ENCODE measurements around the gene AMZ1. TPM values are rescaled to one million over a fixed set of nuclear protein-coding genes. Genes with fewer than 3 reads are reported as not detected.

The AMZ1 gene
- total RNA-seq, 1 experiment from 2014 or later = 0.85 TPM

GRCh38 chr7:2689343-2689847, 1.4 kb downstream of the AMZ1 start (continued):
- TF ChIP-seq, protein P1, sequence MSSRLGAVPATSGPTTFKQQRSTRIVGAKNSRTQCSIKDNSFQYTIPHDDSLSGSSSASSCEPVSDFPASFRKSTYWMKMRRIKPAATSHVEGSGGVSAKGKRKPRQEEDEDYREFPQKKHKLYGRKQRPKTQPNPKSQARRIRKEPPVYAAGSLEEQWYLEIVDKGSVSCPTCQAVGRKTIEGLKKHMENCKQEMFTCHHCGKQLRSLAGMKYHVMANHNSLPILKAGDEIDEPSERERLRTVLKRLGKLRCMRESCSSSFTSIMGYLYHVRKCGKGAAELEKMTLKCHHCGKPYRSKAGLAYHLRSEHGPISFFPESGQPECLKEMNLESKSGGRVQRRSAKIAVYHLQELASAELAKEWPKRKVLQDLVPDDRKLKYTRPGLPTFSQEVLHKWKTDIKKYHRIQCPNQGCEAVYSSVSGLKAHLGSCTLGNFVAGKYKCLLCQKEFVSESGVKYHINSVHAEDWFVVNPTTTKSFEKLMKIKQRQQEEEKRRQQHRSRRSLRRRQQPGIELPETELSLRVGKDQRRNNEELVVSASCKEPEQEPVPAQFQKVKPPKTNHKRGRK (CRISPR knock-in tag; IDR thresholded peaks at IDR 0.05; ENCODE audit: borderline replicate concordance) = no peak
- no peak for TF ChIP-seq ZNF396 (CRISPR knock-in tag; IDR thresholded peaks at IDR 0.05; ENCODE audit: borderline replicate concordance)
- TF ChIP-seq IRF1 (CRISPR knock-in tag; IDR thresholded peaks at IDR 0.05) = no peak
- TF ChIP-seq OVOL2 (CRISPR knock-in tag; IDR thresholded peaks at IDR 0.05; ENCODE audit: borderline replicate concordance) = no peak

GRCh38 chr7:2689951-2690705, 2.1 kb downstream of the AMZ1 start:
- Mint-ChIP-seq H3K27ac (no peak overlapping the region), H3K9me3 (no peaks in the 10 kb centered on the region), H3K27me3 (ENCODE audit: low read depth) (peaks cover 32% of the 10 kb centered on the region), H3K4me1 (peaks cover 12% of the 10 kb centered on the region), H3K4me3 (no peak overlapping the region), H3K36me3 (no peaks in the 10 kb centered on the region)
- ATAC-seq (no peak), DNase-seq (ENCODE audit: low spot score) (no peak)
- CTCF ChIA-PET = interaction anchor here (0.6 to 9.3 kb wide), 9 partner anchors 9 to 1111 kb away, joined by 3 to 102 read pairs (median 6); no protein-coding TSS in a partner anchor
- POLR2A ChIA-PET = no interaction called here
- TF ChIP-seq GRHL2 (CRISPR knock-in tag; IDR thresholded peaks at IDR 0.05; ENCODE audit: insufficient replicate concordance, severe bottlenecking) = no peak
- TF ChIP-seq MYBL2 (CRISPR knock-in tag; IDR thresholded peaks at IDR 0.05) = no peak
- TF ChIP-seq, protein P2, sequence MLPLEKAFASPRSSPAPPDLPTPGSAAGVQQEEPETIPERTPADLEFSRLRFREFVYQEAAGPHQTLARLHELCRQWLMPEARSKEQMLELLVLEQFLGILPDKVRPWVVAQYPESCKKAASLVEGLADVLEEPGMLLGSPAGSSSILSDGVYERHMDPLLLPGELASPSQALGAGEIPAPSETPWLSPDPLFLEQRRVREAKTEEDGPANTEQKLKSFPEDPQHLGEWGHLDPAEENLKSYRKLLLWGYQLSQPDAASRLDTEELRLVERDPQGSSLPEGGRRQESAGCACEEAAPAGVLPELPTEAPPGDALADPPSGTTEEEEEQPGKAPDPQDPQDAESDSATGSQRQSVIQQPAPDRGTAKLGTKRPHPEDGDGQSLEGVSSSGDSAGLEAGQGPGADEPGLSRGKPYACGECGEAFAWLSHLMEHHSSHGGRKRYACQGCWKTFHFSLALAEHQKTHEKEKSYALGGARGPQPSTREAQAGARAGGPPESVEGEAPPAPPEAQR (CRISPR knock-in tag; IDR thresholded peaks at IDR 0.05) = no peak
- no peak for TF ChIP-seq KAT7 (CRISPR knock-in tag; IDR thresholded peaks at IDR 0.05; ENCODE audit: borderline replicate concordance)
- TF ChIP-seq, protein P3, sequence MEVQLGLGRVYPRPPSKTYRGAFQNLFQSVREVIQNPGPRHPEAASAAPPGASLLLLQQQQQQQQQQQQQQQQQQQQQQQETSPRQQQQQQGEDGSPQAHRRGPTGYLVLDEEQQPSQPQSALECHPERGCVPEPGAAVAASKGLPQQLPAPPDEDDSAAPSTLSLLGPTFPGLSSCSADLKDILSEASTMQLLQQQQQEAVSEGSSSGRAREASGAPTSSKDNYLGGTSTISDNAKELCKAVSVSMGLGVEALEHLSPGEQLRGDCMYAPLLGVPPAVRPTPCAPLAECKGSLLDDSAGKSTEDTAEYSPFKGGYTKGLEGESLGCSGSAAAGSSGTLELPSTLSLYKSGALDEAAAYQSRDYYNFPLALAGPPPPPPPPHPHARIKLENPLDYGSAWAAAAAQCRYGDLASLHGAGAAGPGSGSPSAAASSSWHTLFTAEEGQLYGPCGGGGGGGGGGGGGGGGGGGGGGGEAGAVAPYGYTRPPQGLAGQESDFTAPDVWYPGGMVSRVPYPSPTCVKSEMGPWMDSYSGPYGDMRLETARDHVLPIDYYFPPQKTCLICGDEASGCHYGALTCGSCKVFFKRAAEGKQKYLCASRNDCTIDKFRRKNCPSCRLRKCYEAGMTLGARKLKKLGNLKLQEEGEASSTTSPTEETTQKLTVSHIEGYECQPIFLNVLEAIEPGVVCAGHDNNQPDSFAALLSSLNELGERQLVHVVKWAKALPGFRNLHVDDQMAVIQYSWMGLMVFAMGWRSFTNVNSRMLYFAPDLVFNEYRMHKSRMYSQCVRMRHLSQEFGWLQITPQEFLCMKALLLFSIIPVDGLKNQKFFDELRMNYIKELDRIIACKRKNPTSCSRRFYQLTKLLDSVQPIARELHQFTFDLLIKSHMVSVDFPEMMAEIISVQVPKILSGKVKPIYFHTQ (CRISPR knock-in tag; IDR thresholded peaks at IDR 0.05) = no peak
- TF ChIP-seq ATF3 (CRISPR knock-in tag; conservative IDR thresholded peaks at IDR 0.05) = no peak
- TF ChIP-seq TP53 (CRISPR knock-in tag; IDR thresholded peaks at IDR 0.05) = no peak
- no peak for TF ChIP-seq ZNF396 (CRISPR knock-in tag; IDR thresholded peaks at IDR 0.05; ENCODE audit: borderline replicate concordance)
- TF ChIP-seq TEAD4 (CRISPR knock-in tag; IDR thresholded peaks at IDR 0.05) = no peak
- no peak for TF ChIP-seq NR2C2 (CRISPR knock-in tag; IDR thresholded peaks at IDR 0.05)
- TF ChIP-seq RORB (CRISPR knock-in tag; IDR thresholded peaks at IDR 0.05) = no peak
- TF ChIP-seq, protein P4, sequence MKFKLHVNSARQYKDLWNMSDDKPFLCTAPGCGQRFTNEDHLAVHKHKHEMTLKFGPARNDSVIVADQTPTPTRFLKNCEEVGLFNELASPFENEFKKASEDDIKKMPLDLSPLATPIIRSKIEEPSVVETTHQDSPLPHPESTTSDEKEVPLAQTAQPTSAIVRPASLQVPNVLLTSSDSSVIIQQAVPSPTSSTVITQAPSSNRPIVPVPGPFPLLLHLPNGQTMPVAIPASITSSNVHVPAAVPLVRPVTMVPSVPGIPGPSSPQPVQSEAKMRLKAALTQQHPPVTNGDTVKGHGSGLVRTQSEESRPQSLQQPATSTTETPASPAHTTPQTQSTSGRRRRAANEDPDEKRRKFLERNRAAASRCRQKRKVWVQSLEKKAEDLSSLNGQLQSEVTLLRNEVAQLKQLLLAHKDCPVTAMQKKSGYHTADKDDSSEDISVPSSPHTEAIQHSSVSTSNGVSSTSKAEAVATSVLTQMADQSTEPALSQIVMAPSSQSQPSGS (CRISPR knock-in tag; IDR thresholded peaks at IDR 0.05; ENCODE audit: borderline replicate concordance, low read depth) = no peak
- no peak for TF ChIP-seq TEAD1 (CRISPR knock-in tag; IDR thresholded peaks at IDR 0.05)
